GM12872 (cell line): Measurements from ENCODE around the gene ENPP6.
A peak's percentile ranks its signal among the peaks of the same experiment; 100 is the strongest.

Source experiments
- TF ChIP-seq, protein P1 (sequence below): IDR thresholded peaks from 3 replicates; pipeline ENCODE4 v1.5.1; 2011; ENCODE audit warnings: low read depth, mild to moderate bottlenecking, low read length, moderate library complexity; ENCODE audit not compliant: insufficient read depth

Gene ENPP6

DNA sequence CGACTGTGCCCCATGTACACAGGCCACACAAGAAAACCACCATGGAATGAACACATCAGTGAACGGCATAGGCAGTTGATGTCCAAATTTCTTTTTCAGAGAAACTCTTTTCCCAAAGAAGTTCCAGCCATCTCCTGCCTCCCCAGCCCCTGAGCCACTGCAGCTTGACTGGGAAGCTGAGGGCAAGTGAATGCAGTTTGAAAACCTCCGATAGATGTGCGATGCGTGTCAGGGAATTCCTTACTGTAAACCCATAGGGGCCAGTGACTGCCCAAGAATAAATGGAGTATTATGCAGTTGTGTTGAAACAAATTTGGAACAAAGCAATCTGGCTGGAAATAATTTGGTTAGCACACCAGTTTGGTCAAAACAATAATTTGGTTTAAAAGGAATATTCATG is 72.1 kb downstream of the ENPP6 start:
- TF ChIP-seq, protein P1, sequence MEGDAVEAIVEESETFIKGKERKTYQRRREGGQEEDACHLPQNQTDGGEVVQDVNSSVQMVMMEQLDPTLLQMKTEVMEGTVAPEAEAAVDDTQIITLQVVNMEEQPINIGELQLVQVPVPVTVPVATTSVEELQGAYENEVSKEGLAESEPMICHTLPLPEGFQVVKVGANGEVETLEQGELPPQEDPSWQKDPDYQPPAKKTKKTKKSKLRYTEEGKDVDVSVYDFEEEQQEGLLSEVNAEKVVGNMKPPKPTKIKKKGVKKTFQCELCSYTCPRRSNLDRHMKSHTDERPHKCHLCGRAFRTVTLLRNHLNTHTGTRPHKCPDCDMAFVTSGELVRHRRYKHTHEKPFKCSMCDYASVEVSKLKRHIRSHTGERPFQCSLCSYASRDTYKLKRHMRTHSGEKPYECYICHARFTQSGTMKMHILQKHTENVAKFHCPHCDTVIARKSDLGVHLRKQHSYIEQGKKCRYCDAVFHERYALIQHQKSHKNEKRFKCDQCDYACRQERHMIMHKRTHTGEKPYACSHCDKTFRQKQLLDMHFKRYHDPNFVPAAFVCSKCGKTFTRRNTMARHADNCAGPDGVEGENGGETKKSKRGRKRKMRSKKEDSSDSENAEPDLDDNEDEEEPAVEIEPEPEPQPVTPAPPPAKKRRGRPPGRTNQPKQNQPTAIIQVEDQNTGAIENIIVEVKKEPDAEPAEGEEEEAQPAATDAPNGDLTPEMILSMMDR: no peak

DNA sequence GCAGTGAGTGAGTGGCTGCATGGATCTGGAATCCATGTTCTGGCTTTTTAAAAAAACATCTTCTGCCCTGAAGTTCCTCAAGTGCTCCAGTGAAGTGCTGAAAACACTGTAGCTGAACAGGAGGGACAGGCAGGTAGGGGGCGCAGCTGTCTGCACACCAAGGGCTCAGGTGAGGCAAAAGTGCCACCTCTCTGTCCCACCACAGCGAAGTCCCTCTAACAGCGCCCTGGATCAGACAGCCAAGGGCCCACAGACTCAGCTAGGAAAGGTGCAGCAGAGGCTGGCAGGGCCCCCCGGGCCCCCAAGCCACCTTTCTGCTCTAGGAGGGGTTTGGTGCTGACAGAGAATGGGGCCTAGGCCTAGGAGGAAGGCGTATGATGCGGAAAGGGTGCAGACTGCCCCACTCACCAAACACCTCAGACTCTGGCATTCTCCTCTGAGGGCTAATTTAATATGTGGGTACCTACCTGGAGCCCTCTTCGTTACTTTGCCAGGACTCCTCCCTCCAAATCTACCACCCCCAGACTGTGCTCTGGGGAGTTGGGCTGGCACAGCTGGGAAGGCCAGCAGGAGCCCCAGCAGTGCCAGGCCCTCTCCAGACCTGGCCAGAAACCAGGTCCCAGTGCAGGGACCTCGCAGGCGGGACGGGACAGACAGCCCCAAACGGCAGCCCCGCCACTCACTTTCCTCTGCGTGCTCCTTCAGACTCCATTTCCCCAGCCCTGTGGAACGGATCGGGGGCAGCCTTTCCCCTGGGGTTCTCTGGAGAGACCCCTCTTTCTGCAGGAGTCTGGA is 73.7 kb downstream of the ENPP6 start:
- TF ChIP-seq, protein P1: peak; percentile 22; the same call in 1 of the 3 replicates

DNA sequence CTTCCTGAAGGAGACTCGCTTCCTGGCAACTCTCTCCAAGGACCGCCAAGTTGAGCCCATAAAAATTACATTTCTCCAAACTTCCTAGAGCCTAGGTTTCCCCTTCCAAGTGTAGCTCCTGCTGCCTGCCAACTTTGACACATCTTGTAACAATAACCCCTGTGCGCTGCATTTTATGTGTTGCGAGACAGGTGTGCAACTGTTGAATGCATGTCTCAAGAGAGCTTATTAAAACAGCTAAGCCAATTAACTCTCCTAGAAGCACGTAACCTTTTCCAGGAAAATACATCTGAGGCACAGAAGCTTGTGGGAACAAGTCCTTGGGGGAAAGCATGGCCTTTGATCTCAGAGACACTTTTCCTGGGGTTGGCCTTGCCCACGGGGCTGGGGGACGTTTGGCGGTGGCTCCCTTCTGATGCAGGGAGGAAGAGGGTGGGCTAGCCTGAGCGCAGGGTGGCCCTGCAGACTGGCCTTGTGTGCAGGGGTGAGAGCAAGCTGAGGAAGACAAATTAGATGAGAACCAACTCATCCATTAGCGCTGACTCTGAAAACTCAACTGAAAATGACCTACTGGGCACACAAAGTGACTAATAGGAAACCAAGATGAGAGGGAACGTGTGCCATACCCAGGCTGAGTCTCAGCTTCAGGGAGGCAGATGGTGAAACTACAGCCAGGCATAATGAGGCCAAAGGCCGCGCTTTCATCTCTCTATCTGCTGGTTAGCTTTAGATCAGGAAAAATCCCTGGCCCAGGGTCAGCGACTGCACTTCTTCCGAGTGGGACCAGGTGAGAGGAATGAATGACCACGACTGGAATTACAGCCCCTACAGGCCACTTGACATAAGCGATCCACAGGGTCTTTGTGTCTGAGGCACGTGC is 75.3 kb downstream of the ENPP6 start:
- TF ChIP-seq, protein P1: no peak

DNA sequence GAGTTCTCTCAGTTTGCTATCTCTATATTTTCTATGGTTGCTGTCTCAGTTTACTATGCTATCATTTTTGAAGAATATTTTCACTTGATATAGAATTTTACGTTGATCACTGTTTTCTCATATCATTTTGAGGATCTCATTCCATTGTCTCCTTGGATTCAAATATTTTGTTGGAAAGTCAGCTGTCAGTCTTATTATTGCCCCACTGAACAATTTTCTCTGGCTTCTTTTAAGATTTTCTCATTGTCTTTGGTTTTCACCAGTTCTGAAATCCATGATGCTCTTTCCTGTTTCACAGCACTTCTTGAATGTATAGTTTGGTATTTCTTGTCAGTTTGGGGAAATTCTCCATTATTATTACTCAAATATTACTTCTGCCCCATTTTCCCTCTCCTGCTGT is 81.1 kb downstream of the ENPP6 start:
- TF ChIP-seq, protein P1: no peak

DNA sequence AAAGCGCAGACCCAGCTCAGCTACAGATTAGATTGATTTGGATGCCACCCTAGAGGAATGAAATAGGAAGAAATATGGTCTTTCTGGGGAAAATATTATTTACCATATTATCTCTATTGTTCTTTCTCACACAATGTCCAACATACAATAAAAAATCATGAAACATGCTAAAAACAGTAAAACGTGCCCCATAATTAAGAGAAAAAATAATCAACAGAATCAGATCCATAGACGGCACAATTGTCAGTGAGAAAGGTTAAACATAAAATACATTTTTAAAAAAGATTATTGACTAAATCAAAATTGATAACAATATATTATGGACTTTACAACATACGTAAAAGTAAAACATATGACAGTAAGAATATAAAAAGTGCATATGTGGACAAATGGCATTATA is 90.9 kb downstream of the ENPP6 start:
- TF ChIP-seq, protein P1: no peak

DNA sequence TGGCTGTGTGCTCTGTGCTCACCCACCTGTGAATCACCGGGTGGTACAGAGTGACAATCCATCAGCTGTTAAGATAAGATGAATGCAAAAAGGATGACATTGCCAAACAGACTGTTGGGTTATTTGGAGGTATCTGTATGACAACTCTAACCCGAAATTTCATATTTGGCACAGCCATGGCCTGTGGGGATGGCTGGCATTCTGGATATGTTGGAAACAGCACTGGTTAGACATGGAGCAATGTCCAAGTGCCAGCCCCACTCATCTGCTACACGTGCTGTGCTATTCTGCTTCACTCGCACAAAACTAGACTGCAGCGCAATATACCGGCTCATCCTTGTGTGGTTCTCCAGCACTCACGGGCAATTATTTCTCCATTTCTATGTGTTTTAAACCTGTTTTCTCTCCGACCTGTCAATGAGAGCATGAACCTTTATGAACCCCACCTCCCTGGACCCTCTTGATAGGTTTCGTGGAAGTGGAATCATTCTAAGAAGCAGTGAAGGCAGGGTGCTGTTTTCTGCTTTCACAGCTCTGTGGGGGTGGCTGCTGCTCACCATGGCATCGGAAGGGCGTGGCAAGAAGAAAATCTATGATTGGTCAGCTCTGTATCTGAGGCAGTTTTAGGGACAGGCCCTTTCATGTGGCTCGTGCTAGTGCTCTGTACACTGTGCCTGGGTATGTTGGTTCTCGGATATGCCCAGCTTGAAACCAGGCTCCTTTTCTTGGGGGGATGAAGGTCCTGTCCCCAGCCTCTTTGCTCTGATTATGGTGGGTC is 94.9 kb downstream of the ENPP6 start:
- TF ChIP-seq, protein P1: no peak
